Heart left ventricle (tissue), 13 donors: ENCODE data around the gene CTTNBP2NL.

Experiments
- POLR2A ChIP-seq, 2 donors: fragments of 450-650 bp; IDR thresholded peaks; one replicate each; pipeline ENCODE4 v1.6.1; 2017; ENCODE audit warnings: antibody characterized with exemption in 2 of 2, mild to moderate bottlenecking in 2 of 2, moderate library complexity in 2 of 2
- TF ChIP-seq, protein P1 (sequence below), 12 donors: fragments of 200-600 bp; sonication (generic) in 4 of 12; IDR thresholded peaks; one replicate each; pipeline versions ENCODE4 v1.5.0 to v1.8.0; 2018 to 2022; ENCODE audit warnings: antibody characterized with exemption in 12 of 12, mild to moderate bottlenecking in 5 of 12
- donor health status: ischemic (EF 13 %, LVEDD 7.1; RV severe dilation, severe dysfunction).
- donor health status: DM: no; HTN: yes; CAD: no.
- donor health status: DM: no; HTN: no; CAD: no.
- donor health status: ischemic (EF 25% LVEDD 6.9; RV normal size, moderate dysfunction).
- donor health status: ischemic (EF 25% LVEDD 5.7; RV mildly dilated, moderate dysfunction).
- donor health status: ischemic (EF 35%, LVEDD 5.7; RV mildly dilated, moderate dysfunction).
- donor health status: nonischemic (EF 11% LVEDD 7.7; RV severe dilation, severe dysfunction).
- donor health status: DM: yes; HTN: yes; CAD: no.
- donor health status: PGD.
- donor health status: ischemic (EF 29% LVEDD 5.4; RV normal size, mild dysfunction).
- donor health status: nonischemic (EF 23%, LVEDD 6.1; RV moderate dilation, normal function).

DNA sequence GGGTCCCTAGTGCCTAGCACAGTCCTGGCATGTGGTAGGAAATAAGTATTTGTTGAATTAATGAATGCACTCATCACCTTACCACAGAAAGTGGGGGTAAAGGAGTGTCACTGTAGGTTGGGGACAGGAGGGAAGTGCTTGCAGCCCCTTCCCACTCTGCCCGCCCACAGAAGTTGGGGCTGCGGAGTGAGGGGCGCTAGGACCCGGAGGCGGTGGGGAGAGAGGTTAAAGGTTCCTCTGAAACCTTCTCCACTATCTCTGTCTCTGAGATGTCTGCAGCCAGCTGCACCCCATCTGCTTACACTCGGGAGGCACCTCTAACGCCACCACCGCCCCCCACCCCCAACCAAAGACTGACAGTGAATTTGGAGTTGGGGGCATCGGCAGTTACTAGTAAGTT, 111.3 kb downstream of the CTTNBP2NL start:
- TF ChIP-seq, protein P1, sequence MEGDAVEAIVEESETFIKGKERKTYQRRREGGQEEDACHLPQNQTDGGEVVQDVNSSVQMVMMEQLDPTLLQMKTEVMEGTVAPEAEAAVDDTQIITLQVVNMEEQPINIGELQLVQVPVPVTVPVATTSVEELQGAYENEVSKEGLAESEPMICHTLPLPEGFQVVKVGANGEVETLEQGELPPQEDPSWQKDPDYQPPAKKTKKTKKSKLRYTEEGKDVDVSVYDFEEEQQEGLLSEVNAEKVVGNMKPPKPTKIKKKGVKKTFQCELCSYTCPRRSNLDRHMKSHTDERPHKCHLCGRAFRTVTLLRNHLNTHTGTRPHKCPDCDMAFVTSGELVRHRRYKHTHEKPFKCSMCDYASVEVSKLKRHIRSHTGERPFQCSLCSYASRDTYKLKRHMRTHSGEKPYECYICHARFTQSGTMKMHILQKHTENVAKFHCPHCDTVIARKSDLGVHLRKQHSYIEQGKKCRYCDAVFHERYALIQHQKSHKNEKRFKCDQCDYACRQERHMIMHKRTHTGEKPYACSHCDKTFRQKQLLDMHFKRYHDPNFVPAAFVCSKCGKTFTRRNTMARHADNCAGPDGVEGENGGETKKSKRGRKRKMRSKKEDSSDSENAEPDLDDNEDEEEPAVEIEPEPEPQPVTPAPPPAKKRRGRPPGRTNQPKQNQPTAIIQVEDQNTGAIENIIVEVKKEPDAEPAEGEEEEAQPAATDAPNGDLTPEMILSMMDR (IDR thresholded peaks at IDR 0.05), result no peak
- no peak for TF ChIP-seq POLR2A (IDR thresholded peaks at IDR 0.05)
